Colonic mucosa (tissue), 4 donors: Measurements from ENCODE around the gene MYCL. TPM values are rescaled to one million over a fixed set of nuclear protein-coding genes. Genes with fewer than 3 reads are reported as not detected.
"Not testable (repeated sequence)": the region's sequence is repeated elsewhere in the genome, so short reads cannot be mapped to it uniquely, and the experiment has no call there.

Experiments
- DNase-seq: peaks from one replicate; pipeline ENCODE4 v3.0.0-alpha.2; 2020
- H3K27ac ChIP-seq: fragments of 200-600 bp; one replicate; pipeline ENCODE4 v1.8.0; 2021
- H3K27me3 ChIP-seq: fragments of 200-600 bp; one replicate; pipeline ENCODE4 v1.8.0; 2021
- H3K36me3 ChIP-seq: fragments of 200-600 bp; one replicate; pipeline ENCODE4 v1.8.0; 2021
- H3K4me1 ChIP-seq: fragments of 200-600 bp; one replicate; pipeline ENCODE4 v1.8.0; 2021; ENCODE audit warnings: mild to moderate bottlenecking
- H3K4me3 ChIP-seq: fragments of 200-600 bp; one replicate; pipeline ENCODE4 v1.8.0; 2021
- H3K9ac ChIP-seq, 2 donors: one replicate each; pipeline ENCODE4 v1.7.0; 2013; ENCODE audit warnings: control low read depth in 2 of 2, low read depth in 2 of 2, low read length in 2 of 2
- H3K9me3 ChIP-seq: fragments of 200-600 bp; one replicate; pipeline ENCODE4 v1.8.0; 2021
- CTCF ChIP-seq: fragments of 200-600 bp; IDR thresholded peaks from one replicate; pipeline ENCODE4 v1.8.0; 2022; ENCODE audit warnings: antibody characterized with exemption, mild to moderate bottlenecking
- intact Hi-C: fragments of 100-400 bp; cut with DNase I; formaldehyde crosslinking; loops from one replicate; pipeline ENCODE4 v1.14.1; 2022
- total RNA-seq, 2 donors: library from RNA; stranded (reverse); fragmentation: NEBNext Ultra II Directional in 1 of 2; extraction: Animal tissue kit (Norgen Biotek cat#: 25700) in 1 of 2; gene quantifications; one replicate each; pipeline ENCODE4 v1.2.1, GENCODE V29; 2021
- donor health status: healthy.
- donor health status: DM: no; HTN: no; CAD: no.
- donor health status: DM: no; HTN: no; CAD: no.

The MYCL gene
- total RNA-seq, 2 donors from 2014 or later = 16.4 to 17.0 TPM

GRCh38 chr1:39925721-39926342 is 24.1 kb upstream of the MYCL start:
- no peak for DNase-seq
- no peaks in the 10 kb centered on the region for H3K27me3 ChIP-seq
- H3K36me3 ChIP-seq = no peaks in the 10 kb centered on the region
- H3K4me1 ChIP-seq = no peaks in the 10 kb centered on the region
- H3K27ac ChIP-seq = no peak overlapping the region
- no peaks in the 10 kb centered on the region for H3K9me3 ChIP-seq
- no peak overlapping the region for H3K9ac ChIP-seq
- no peak for TF ChIP-seq CTCF
- intact Hi-C loops = no loop called here
- no peak overlapping the region for H3K4me3 ChIP-seq

- intact Hi-C loops = loop anchor here (5.0 kb wide), 1 partner anchor 110 kb away; no protein-coding TSS in a partner anchor
- H3K4me3 ChIP-seq = no peak overlapping the region
- no peak for DNase-seq
Observed at GRCh38 chr1:39922251-39922688, 20.6 kb upstream of the MYCL start.

GRCh38 chr1:39919545-39919944 is 17.8 kb upstream of the MYCL start:
- intact Hi-C loops = loop anchor here (2.0 kb wide), 1 partner anchor 53 kb away; no protein-coding TSS in a partner anchor
- Histone ChIP-seq H3K27me3 (no peaks in the 10 kb centered on the region), H3K27ac (no peak overlapping the region), H3K4me3 (no peak overlapping the region), H3K4me1 (no peaks in the 10 kb centered on the region), H3K36me3 (no peaks in the 10 kb centered on the region), H3K9ac (no peak overlapping the region), H3K9me3 (no peaks in the 10 kb centered on the region)
- peak; percentile 54 for TF ChIP-seq CTCF
- peak; percentile 48 for DNase-seq

More at GRCh38 chr1:39922251-39922688, 20.6 kb upstream of the MYCL start:
- TF ChIP-seq CTCF = no peak
- Histone ChIP-seq H3K36me3 (no peaks in the 10 kb centered on the region), H3K9ac (no peak overlapping the region), H3K27me3 (no peaks in the 10 kb centered on the region), H3K27ac (no peak overlapping the region), H3K4me1 (no peaks in the 10 kb centered on the region), H3K9me3 (no peaks in the 10 kb centered on the region)

DNA sequence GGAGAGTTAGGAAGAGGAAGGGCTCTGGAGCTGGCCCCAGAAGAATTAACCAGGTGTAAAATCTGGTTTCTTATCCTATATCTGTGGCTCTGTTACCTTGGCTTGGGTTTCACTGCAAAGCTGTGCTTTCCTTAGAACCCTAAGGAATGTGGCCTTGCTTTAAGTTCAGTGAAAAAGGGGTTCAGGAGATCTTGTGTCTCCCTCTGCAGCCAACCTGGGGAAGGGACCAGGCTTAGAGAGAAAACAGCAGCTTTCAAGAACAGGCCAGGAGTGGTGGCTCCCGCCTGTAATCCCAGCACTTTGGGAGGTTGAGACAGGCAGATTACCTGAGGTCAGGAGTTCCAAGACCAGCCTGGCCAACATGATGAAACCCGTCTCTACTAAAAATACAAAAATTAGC is 16.1 kb upstream of the MYCL start:
- DNase-seq = no peak
- H3K27ac ChIP-seq = no peak overlapping the region
- H3K36me3 ChIP-seq = no peaks in the 10 kb centered on the region
- H3K9ac ChIP-seq = no peak overlapping the region
- TF ChIP-seq CTCF = no peak
- no peaks in the 10 kb centered on the region for H3K27me3 ChIP-seq
- intact Hi-C loops = loop anchor here (2.0 kb wide), 1 partner anchor 55 kb away; no protein-coding TSS in a partner anchor
- no peak overlapping the region for H3K4me3 ChIP-seq
- no peaks in the 10 kb centered on the region for H3K9me3 ChIP-seq
- no peaks in the 10 kb centered on the region for H3K4me1 ChIP-seq

DNA sequence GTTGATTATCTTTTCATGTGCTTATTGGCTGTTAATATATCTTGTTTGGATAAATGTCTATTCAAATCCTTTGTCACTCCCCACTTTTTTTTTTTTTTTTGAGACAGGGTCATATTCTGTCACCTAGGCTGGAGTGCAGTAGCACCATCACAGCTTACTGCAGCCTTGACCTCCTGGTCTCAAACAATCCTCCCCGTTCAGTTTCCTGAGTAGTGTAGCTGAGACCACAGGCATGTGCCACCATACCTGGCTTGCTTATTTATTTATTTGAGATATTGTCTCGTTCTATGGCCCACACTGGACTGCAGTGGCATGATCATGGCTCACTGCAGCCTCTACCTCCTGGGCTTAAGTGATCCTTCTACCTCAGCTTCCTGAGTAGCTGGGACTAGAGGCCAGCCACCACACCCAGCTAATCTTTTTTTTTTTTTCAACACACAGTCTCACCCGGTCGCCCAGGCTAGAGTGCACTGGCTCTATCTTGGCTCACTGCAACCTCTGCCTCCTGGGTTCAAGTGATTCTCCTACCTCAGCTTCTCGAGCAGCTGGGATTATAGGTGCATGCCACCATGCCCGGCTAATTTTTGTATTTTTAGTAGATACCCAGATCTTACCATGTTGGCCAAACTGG is 13.9 kb upstream of the MYCL start:
- H3K27me3 ChIP-seq = no peaks in the 10 kb centered on the region
- DNase-seq = no peak
- H3K27ac ChIP-seq = no peak overlapping the region
- TF ChIP-seq CTCF = no peak
- H3K9me3 ChIP-seq = no peaks in the 10 kb centered on the region
- H3K4me3 ChIP-seq = no peak overlapping the region
- H3K4me1 ChIP-seq = no peaks in the 10 kb centered on the region
- no peak overlapping the region for H3K9ac ChIP-seq
- H3K36me3 ChIP-seq = no peaks in the 10 kb centered on the region
- intact Hi-C loops = no loop called here

- H3K27ac ChIP-seq, H3K36me3 ChIP-seq, H3K27me3 ChIP-seq, H3K9me3 ChIP-seq, DNase-seq, H3K4me1 ChIP-seq, intact Hi-C loops, H3K9ac ChIP-seq, H3K4me3 ChIP-seq: not testable (repeated sequence)
Observed at GRCh38 chr1:39913136-39913535, 11.4 kb upstream of the MYCL start.
